Rectal smooth muscle tissue (tissue), 1 donor: ENCODE results near the gene PSAT1.

Source experiments
- H3K27ac ChIP-seq: one replicate; pipeline ENCODE4 v1.7.0; 2013; ENCODE audit warnings: low read depth, low read length, inconsistent platforms
- H3K27me3 ChIP-seq: one replicate; pipeline ENCODE4 v1.7.0; 2013; ENCODE audit warnings: low read length; ENCODE audit not compliant: control insufficient read depth, insufficient read depth
- H3K36me3 ChIP-seq: one replicate; pipeline ENCODE4 v1.7.0; 2013; ENCODE audit warnings: low read length; ENCODE audit not compliant: control insufficient read depth, insufficient read depth
- H3K4me1 ChIP-seq: one replicate; pipeline ENCODE4 v1.7.0; 2013; ENCODE audit warnings: low read length; ENCODE audit not compliant: control insufficient read depth, insufficient read depth
- H3K4me3 ChIP-seq: one replicate; pipeline ENCODE4 v1.7.0; 2013; ENCODE audit warnings: low read length
- H3K9ac ChIP-seq: one replicate; pipeline ENCODE4 v1.7.0; 2013; ENCODE audit warnings: low read length

The PSAT1 gene

GRCh38 chr9:78365748-78366697 is 69.1 kb downstream of the PSAT1 start:
- Histone ChIP-seq H3K27ac (no peak overlapping the region), H3K9ac (no peak overlapping the region), H3K36me3 (no peaks in the 10 kb centered on the region), H3K4me1 (peaks cover 10% of the 10 kb centered on the region), H3K4me3 (no peak overlapping the region), H3K27me3 (no peaks in the 10 kb centered on the region)

- Histone ChIP-seq H3K27me3 (no peaks in the 10 kb centered on the region), H3K4me3 (no peak overlapping the region)
Observed at GRCh38 chr9:78366827-78367226, 69.9 kb downstream of the PSAT1 start.

GRCh38 chr9:78368236-78368635 is 71.3 kb downstream of the PSAT1 start:
- Histone ChIP-seq H3K4me1 (peaks cover 6% of the 10 kb centered on the region), H3K27ac (no peak overlapping the region), H3K36me3 (no peaks in the 10 kb centered on the region), H3K27me3 (no peaks in the 10 kb centered on the region), H3K9ac (no peak overlapping the region), H3K4me3 (no peak overlapping the region)

More at GRCh38 chr9:78366827-78367226, 69.9 kb downstream of the PSAT1 start:
- Histone ChIP-seq H3K4me1 (peaks cover 10% of the 10 kb centered on the region), H3K9ac (no peak overlapping the region), H3K36me3 (no peaks in the 10 kb centered on the region), H3K27ac (no peak overlapping the region)

DNA sequence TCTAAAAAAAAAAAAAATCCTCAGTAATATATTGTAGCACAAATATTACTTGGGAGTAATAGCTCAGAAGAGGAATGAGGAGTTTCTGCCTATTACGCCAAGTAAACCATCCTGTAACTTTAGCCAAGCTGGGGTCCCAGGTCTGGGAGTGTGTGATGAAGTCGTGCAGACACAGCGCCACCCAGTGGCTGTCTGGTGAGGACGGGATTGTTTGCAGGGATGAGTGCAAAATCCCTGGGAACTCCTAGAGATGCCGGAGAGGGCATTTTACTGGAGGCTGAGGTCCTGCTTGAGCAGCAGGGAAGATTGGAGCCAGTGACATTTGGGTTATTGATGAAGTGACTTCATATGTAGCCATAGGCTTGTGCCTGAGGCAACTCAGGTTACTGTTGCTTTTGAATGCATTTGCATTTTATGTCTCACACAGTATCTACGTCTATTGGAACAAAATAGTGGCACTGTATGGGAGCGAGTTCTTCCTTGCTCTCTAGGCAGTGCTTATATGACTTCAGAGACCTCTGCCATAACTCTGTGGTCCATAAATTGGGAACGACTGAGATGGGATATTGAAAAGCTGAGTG is 72.8 kb downstream of the PSAT1 start:
- H3K4me1 ChIP-seq, result no peaks in the 10 kb centered on the region
- no peaks in the 10 kb centered on the region for H3K27me3 ChIP-seq
- no peak overlapping the region for H3K27ac ChIP-seq
- no peak overlapping the region for H3K9ac ChIP-seq
- H3K36me3 ChIP-seq, result no peaks in the 10 kb centered on the region
- H3K4me3 ChIP-seq, result no peak overlapping the region

- H3K4me3 ChIP-seq, result no peak overlapping the region
- no peak overlapping the region for H3K27ac ChIP-seq
- H3K36me3 ChIP-seq, result no peaks in the 10 kb centered on the region
- no peaks in the 10 kb centered on the region for H3K27me3 ChIP-seq
- H3K4me1 ChIP-seq, result no peaks in the 10 kb centered on the region
- no peak overlapping the region for H3K9ac ChIP-seq
Observed at GRCh38 chr9:78370991-78371390, 74.1 kb downstream of the PSAT1 start.

GRCh38 chr9:78371981-78372380 is 75.1 kb downstream of the PSAT1 start:
- Histone ChIP-seq H3K36me3 (no peaks in the 10 kb centered on the region), H3K9ac (no peak overlapping the region), H3K4me1 (no peaks in the 10 kb centered on the region), H3K27ac (no peak overlapping the region), H3K27me3 (no peaks in the 10 kb centered on the region), H3K4me3 (no peak overlapping the region)
